SK-N-SH (cell line): ENCODE data around the gene CHMP2B. TPM values are rescaled to one million over a fixed set of nuclear protein-coding genes. Genes with fewer than 3 reads are reported as not detected.

ENCODE experiments used
- CTCF ChIA-PET: fragments of 300-600, 350-600 bp; formaldehyde crosslinking; extraction: SDS; loops from one replicate; lab custom pipeline; 2021; lab: Yijun Ruan, JAX
- POLR2A ChIA-PET: fragments of 350-600 bp; sonication (Branson Sonifier 250); formaldehyde crosslinking; extraction: SDS; loops from one replicate; lab custom pipeline; 2020; ENCODE audit warnings: antibody characterized with exemption, inconsistent platforms; lab: Yijun Ruan, JAX
- DNase-seq: peaks from one replicate; pipeline ENCODE4 v3.0.0; 2012
- H2AFZ ChIP-seq: fragments of 200-600 bp; sonication (generic); 2 replicates; pipeline ENCODE4 v1.8.1; 2016; ENCODE audit warnings: antibody characterized with exemption, mild to moderate bottlenecking, low read depth
- H3F3A ChIP-seq: fragments of 200-600 bp; sonication (generic); replicated peaks from 2 replicates; pipeline ENCODE3; 2016; ENCODE audit warnings: antibody characterized with exemption, mild to moderate bottlenecking; ENCODE audit not compliant: insufficient read depth
- H3K27ac ChIP-seq, 2 experiments: fragments of 200-500 bp in 1 of 2; fragments of 200-600 bp in 1 of 2; sonication (Bioruptor generic) in 1 of 2; sonication (generic), shearing (Covaris generic) in 1 of 2; 2 replicates each; pipeline versions ENCODE4 v1.5.1 to v1.6.1; 2014 to 2016; ENCODE audit warnings: low read depth in 2 of 2, inconsistent platforms in 1 of 2, low read length in 1 of 2, mild to moderate bottlenecking in 1 of 2, mixed read lengths in 1 of 2
- H3K27me3 ChIP-seq: fragments of 200-600 bp; sonication (generic), shearing (Covaris generic); 2 replicates; pipeline ENCODE4 v1.6.1; 2016; ENCODE audit warnings: mixed run types; ENCODE audit not compliant: insufficient read depth
- H3K36me3 ChIP-seq, 2 experiments: fragments of 200-500 bp in 1 of 2; fragments of 200-600 bp in 1 of 2; sonication (Bioruptor generic) in 1 of 2; sonication (generic) in 1 of 2; replicated peaks in 1 of 2; 2 replicates each; pipeline versions ENCODE3 to v1.5.1; 2014 to 2016; ENCODE audit warnings: low read length in 1 of 2, mild to moderate bottlenecking in 1 of 2; ENCODE audit not compliant: insufficient read depth in 2 of 2, control insufficient read depth in 1 of 2
- H3K4me1 ChIP-seq, 2 experiments: fragments of 200-500 bp in 1 of 2; fragments of 200-600 bp in 1 of 2; sonication (Bioruptor generic) in 1 of 2; sonication (generic), shearing (Covaris generic) in 1 of 2; 2 replicates each; pipeline versions ENCODE4 v1.5.1 to v1.6.1; 2014 to 2016; ENCODE audit warnings: low read depth in 1 of 2, low read length in 1 of 2, mixed run types in 1 of 2; ENCODE audit not compliant: insufficient read depth in 2 of 2, control insufficient read depth in 1 of 2
- H3K4me2 ChIP-seq: fragments of 200-600 bp; sonication (generic), shearing (Covaris generic); 2 replicates; pipeline ENCODE4 v1.6.1; 2017; ENCODE audit warnings: mixed run types
- H3K4me3 ChIP-seq, 2 experiments: fragments of 200-500 bp in 1 of 2; fragments of 200-600 bp in 1 of 2; sonication (Bioruptor generic) in 1 of 2; sonication (generic), shearing (Covaris generic) in 1 of 2; 2 replicates each; pipeline versions ENCODE4 v1.5.1 to v1.8.1; 2014 to 2016; ENCODE audit warnings: low read depth in 2 of 2, inconsistent platforms in 1 of 2, low read length in 1 of 2, mild to moderate bottlenecking in 1 of 2, mixed read lengths in 1 of 2, moderate library complexity in 1 of 2
- H3K79me2 ChIP-seq: fragments of 200-600 bp; sonication (generic); 2 replicates; pipeline ENCODE4 v1.8.1; 2017; ENCODE audit warnings: mild to moderate bottlenecking; ENCODE audit not compliant: insufficient read depth
- H3K9ac ChIP-seq: fragments of 200-600 bp; sonication (generic); 2 replicates; pipeline ENCODE4 v1.6.1; 2017; ENCODE audit warnings: mixed run types
- H3K9me2 ChIP-seq: fragments of 200-600 bp; sonication (generic); 2 replicates; pipeline ENCODE4 v1.6.1; 2017; ENCODE audit warnings: mixed run types
- H3K9me3 ChIP-seq: fragments of 200-600 bp; sonication (generic); 2 replicates; pipeline ENCODE4 v1.6.1; 2017; ENCODE audit warnings: mixed run types, mild to moderate bottlenecking, moderate library complexity
- H4K20me1 ChIP-seq: fragments of 200-600 bp; sonication (generic); 2 replicates; pipeline ENCODE4 v1.6.1; 2017; ENCODE audit warnings: mild to moderate bottlenecking, mixed run types; ENCODE audit not compliant: insufficient read depth
- CHD2 ChIP-seq: fragments of 150-350 bp; IDR thresholded peaks from 2 replicates; pipeline ENCODE4 v1.6.1; 2018; ENCODE audit warnings: low read length; ENCODE audit not compliant: partially characterized antibody
- ELF1 ChIP-seq: IDR thresholded peaks from 2 replicates; pipeline ENCODE4 v1.4.0; 2012
- EP300 ChIP-seq, 2 experiments: IDR thresholded peaks; 2 replicates each; pipeline versions ENCODE4 v1.4.0 to v1.6.1; 2012; ENCODE audit warnings: borderline replicate concordance in 1 of 2, low read depth in 1 of 2, low read length in 1 of 2
- FOSL2 ChIP-seq: IDR thresholded peaks from 2 replicates; pipeline ENCODE4 v1.4.0; 2012; ENCODE audit warnings: low read depth, mild to moderate bottlenecking, moderate library complexity, borderline replicate concordance
- GABPA ChIP-seq: IDR thresholded peaks from 2 replicates; pipeline ENCODE4 v1.4.0; 2012; ENCODE audit warnings: low read depth, mild to moderate bottlenecking
- GATA2 ChIP-seq: sonication (generic); formaldehyde crosslinking; IDR thresholded peaks from 2 replicates; pipeline ENCODE4 v1.5.0; 2020; ENCODE audit warnings: mild to moderate bottlenecking, missing genetic modification reagents
- JUND ChIP-seq: IDR thresholded peaks from 2 replicates; pipeline ENCODE4 v1.4.0; 2012
- MAX ChIP-seq: IDR thresholded peaks from 2 replicates; pipeline ENCODE4 v1.4.0; 2012; ENCODE audit warnings: low read depth
- MEF2A ChIP-seq: IDR thresholded peaks from 2 replicates; pipeline ENCODE4 v1.4.0; 2012; ENCODE audit warnings: low read depth, borderline replicate concordance
- NFIC ChIP-seq: IDR thresholded peaks from 2 replicates; pipeline ENCODE4 v1.4.0; 2012; ENCODE audit warnings: borderline replicate concordance
- PBX3 ChIP-seq: IDR thresholded peaks from 2 replicates; pipeline ENCODE4; 2012
- RAD21 ChIP-seq: IDR thresholded peaks from 2 replicates; pipeline ENCODE4 v1.6.1; 2012; ENCODE audit warnings: mild to moderate bottlenecking, low read length
- REST ChIP-seq: IDR thresholded peaks from 2 replicates; pipeline ENCODE4 v1.6.1; 2012; ENCODE audit warnings: mild to moderate bottlenecking, low read depth, low read length, moderate library complexity
- RFX5 ChIP-seq: IDR thresholded peaks from 2 replicates; pipeline ENCODE4 v1.6.1; 2012; ENCODE audit warnings: mild to moderate bottlenecking, improper control_type of control experiment, low read length
- SIN3A ChIP-seq: IDR thresholded peaks from 2 replicates; pipeline ENCODE4 v1.6.1; 2012; ENCODE audit warnings: low read depth, mild to moderate bottlenecking, low read length, moderate library complexity, borderline replicate concordance
- TCF12 ChIP-seq: IDR thresholded peaks from 2 replicates; pipeline ENCODE4 v1.4.0; 2012
- USF1 ChIP-seq: IDR thresholded peaks from 2 replicates; pipeline ENCODE4 v1.4.0; 2012; ENCODE audit warnings: low read depth, borderline replicate concordance
- USF2 ChIP-seq: fragments of 150-350 bp; IDR thresholded peaks from 2 replicates; pipeline ENCODE4 v1.6.1; 2017; ENCODE audit warnings: antibody characterized with exemption, low read length, low read depth, borderline replicate concordance
- ZBTB33 ChIP-seq: IDR thresholded peaks from 2 replicates; pipeline ENCODE4 v1.4.0; 2012; ENCODE audit warnings: low read depth, borderline replicate concordance
- WGBS: methylation state at CpG from one replicate; pipeline ENCODE4 v1.1.6; 2017; ENCODE audit warnings: low lambda C conversion rate; 5-methylcytosine and 5-hydroxymethylcytosine counted together
- polyA plus RNA-seq, 3 experiments: library from polyadenylated mRNA; depleted of rRNA; stranded (reverse); fragments of >200 nt; gene quantifications; 2 replicates each; pipeline ENCODE4 v1.2.3, GENCODE V29; 2012

Gene CHMP2B
- polyA plus RNA-seq, 1 of the 3 experiments (the other 2 are of a cell fraction) = 8.5 TPM

GRCh38 chr3:87207460-87207859 lies 19.6 kb upstream of the CHMP2B start:
- no peaks in the 10 kb centered on the region for H3K9me2 ChIP-seq
- no peaks in the 10 kb centered on the region for H3K79me2 ChIP-seq
- no peak overlapping the region for H2AFZ ChIP-seq
- H3K9me3 ChIP-seq = no peaks in the 10 kb centered on the region
- TF ChIP-seq ELF1 = no peak
- no peak for TF ChIP-seq USF1
- no peak for TF ChIP-seq RFX5
- TF ChIP-seq MEF2A = no peak
- TF ChIP-seq USF2 = no peak
- no peak for TF ChIP-seq REST
- TF ChIP-seq RAD21 = no peak
- TF ChIP-seq SIN3A = no peak
- TF ChIP-seq JUND = no peak
- no peak for TF ChIP-seq FOSL2
- no peak for TF ChIP-seq EP300 (IDR thresholded peaks at IDR 0.05; ENCODE audit: borderline replicate concordance in 1 of 2, low read depth in 1 of 2, low read length in 1 of 2)
- TF ChIP-seq GABPA = no peak
- no peaks in the 10 kb centered on the region for H4K20me1 ChIP-seq
- H3K27me3 ChIP-seq = peaks cover 3% of the 10 kb centered on the region; the same call in 1 of the 2 replicates
- no peak overlapping the region for H3K9ac ChIP-seq
- no peaks in the 10 kb centered on the region for H3K4me1 ChIP-seq
- H3F3A ChIP-seq = no peaks in the 10 kb centered on the region
- H3K27ac ChIP-seq = no peak overlapping the region
- POLR2A ChIA-PET = no interaction called here
- DNase-seq = no peak
- H3K4me2 ChIP-seq = no peak overlapping the region
- no peaks in the 10 kb centered on the region for H3K36me3 ChIP-seq
- CTCF ChIA-PET = no interaction called here
- H3K4me3 ChIP-seq = no peak overlapping the region
- WGBS = 3% methylated on average over 1 of the region's 1 CpG

- DNase-seq = no peak
- Histone ChIP-seq H3K9me2 (no peaks in the 10 kb centered on the region), H3K9ac (no peak overlapping the region), H3K27me3 (peaks cover 3% of the 10 kb centered on the region; the same call in 1 of the 2 replicates), H3F3A (no peaks in the 10 kb centered on the region), H3K9me3 (no peaks in the 10 kb centered on the region), H2AFZ (no peak overlapping the region), H3K4me3 (no peak overlapping the region), H3K36me3 (no peaks in the 10 kb centered on the region), H3K4me2 (no peak overlapping the region), H3K79me2 (no peaks in the 10 kb centered on the region), H4K20me1 (no peaks in the 10 kb centered on the region), H3K27ac (no peak overlapping the region), H3K4me1 (no peaks in the 10 kb centered on the region)
- WGBS = 12% methylated on average over 2 of the region's 2 CpGs
- CTCF ChIA-PET = no interaction called here
- POLR2A ChIA-PET = no interaction called here
- TF ChIP-seq FOSL2 = no peak
- TF ChIP-seq RAD21 = no peak
- no peak for TF ChIP-seq CHD2
- no peak for TF ChIP-seq TCF12
- TF ChIP-seq PBX3 = no peak
- no peak for TF ChIP-seq NFIC
- no peak for TF ChIP-seq EP300 (IDR thresholded peaks at IDR 0.05; ENCODE audit: borderline replicate concordance in 1 of 2, low read depth in 1 of 2, low read length in 1 of 2)
- no peak for TF ChIP-seq USF1
- no peak for TF ChIP-seq MAX
- no peak for TF ChIP-seq ZBTB33
- no peak for TF ChIP-seq GATA2 (CRISPR knock-in tag)
Measured at GRCh38 chr3:87209111-87209510, 18.0 kb upstream of the CHMP2B start.
